K562 (cell line): Measurements from ENCODE around the gene MUC16.

Experiments used
- E4F1 ChIP-seq: fragments of 250-450 bp; sonication (Bioruptor Pico); IDR thresholded peaks from 2 replicates; pipeline ENCODE4 v1.5.0; 2021; ENCODE audit warnings: mild to moderate bottlenecking, borderline replicate concordance
- MED1 ChIP-seq: sonication (generic); formaldehyde crosslinking; IDR thresholded peaks from 2 replicates; pipeline ENCODE4 v1.8.1; 2023; ENCODE audit warnings: missing genetic modification reagents, borderline replicate concordance
- RNF2 ChIP-seq: sonication (generic); IDR thresholded peaks from 2 replicates; pipeline ENCODE4 v1.6.1; 2016
- ZC3H4 ChIP-seq: sonication (generic); formaldehyde crosslinking; IDR thresholded peaks from 2 replicates; pipeline ENCODE4 v1.9.0; 2021; ENCODE audit warnings: missing genetic modification reagents, borderline replicate concordance
- ZNF766 ChIP-seq: fragments of 200-800 bp; sonication (Bioruptor generic); conservative IDR thresholded peaks from 2 replicates; pipeline ENCODE4 v1.6.1; 2016; ENCODE audit warnings: missing genetic modification characterization, missing compliant biosample characterization
- TF ChIP-seq, protein P1 (sequence below), 3 experiments: IDR thresholded peaks in 2 of 3; conservative IDR thresholded peaks in 1 of 3; 2 replicates each; pipeline ENCODE4 v1.5.1; 2011 to 2012; ENCODE audit warnings: low read length in 3 of 3, mild to moderate bottlenecking in 3 of 3, control low read depth in 2 of 3, improper control_type of control experiment in 1 of 3, inconsistent platforms in 1 of 3, low read depth in 1 of 3, mixed read lengths in 1 of 3, moderate library complexity in 1 of 3; ENCODE audit not compliant: insufficient read depth in 2 of 3

DNA sequence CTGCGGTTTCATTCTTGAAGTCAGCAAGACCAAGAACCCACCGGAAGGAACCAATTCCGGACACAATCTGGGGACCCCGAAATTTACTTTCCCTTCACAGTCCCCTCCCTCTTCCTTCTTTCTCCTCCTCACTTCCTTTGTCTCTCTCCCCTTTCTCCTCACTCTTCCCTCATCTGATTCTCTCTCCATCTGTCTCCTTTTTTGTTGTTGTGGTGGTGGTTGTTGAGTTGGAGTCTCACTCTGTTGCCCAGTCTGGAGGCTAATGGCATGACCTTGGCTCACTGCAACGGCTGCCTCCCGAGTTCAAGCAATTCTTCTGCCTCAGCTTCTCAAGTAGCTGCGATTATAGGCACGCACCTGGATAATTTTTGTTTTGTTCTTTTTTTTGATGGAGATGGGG lies 44.0 kb upstream of the MUC16 start:
- TF ChIP-seq RNF2 (no peak), MED1 (no peak), ZNF766 (no peak), E4F1 (CRISPR knock-in tag) (no peak), ZC3H4 (CRISPR knock-in tag) (no peak)
- TF ChIP-seq, protein P1, sequence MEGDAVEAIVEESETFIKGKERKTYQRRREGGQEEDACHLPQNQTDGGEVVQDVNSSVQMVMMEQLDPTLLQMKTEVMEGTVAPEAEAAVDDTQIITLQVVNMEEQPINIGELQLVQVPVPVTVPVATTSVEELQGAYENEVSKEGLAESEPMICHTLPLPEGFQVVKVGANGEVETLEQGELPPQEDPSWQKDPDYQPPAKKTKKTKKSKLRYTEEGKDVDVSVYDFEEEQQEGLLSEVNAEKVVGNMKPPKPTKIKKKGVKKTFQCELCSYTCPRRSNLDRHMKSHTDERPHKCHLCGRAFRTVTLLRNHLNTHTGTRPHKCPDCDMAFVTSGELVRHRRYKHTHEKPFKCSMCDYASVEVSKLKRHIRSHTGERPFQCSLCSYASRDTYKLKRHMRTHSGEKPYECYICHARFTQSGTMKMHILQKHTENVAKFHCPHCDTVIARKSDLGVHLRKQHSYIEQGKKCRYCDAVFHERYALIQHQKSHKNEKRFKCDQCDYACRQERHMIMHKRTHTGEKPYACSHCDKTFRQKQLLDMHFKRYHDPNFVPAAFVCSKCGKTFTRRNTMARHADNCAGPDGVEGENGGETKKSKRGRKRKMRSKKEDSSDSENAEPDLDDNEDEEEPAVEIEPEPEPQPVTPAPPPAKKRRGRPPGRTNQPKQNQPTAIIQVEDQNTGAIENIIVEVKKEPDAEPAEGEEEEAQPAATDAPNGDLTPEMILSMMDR (IDR thresholded peaks at IDR 0.05 in 2 of 3, conservative IDR thresholded peaks at IDR 0.05 in 1 of 3; ENCODE audit: insufficient read depth in 2 of 3, low read depth in 1 of 3, low read length in 3 of 3): no peak
